GM23248 (cell line): Measurements from ENCODE around the gene RANBP9.

Source experiments
- EZH2 ChIP-seq: fragments of 200-600 bp; sonication (generic); IDR thresholded peaks from 2 replicates; pipeline ENCODE4 v1.6.1; 2018; ENCODE audit warnings: antibody characterized with exemption, mild to moderate bottlenecking; ENCODE audit not compliant: insufficient read depth, poor library complexity, severe bottlenecking
- EZH2phosphoT487 ChIP-seq: fragments of 200-600 bp; sonication (generic); IDR thresholded peaks from 2 replicates; pipeline ENCODE4 v1.6.1; 2018; ENCODE audit warnings: antibody characterized with exemption, moderate library complexity, mild to moderate bottlenecking, low read depth; ENCODE audit not compliant: insufficient read depth

- TF ChIP-seq EZH2: no peak
- no peak for TF ChIP-seq EZH2phosphoT487
Observed at GRCh38 chr6:13648850-13649249, 62.8 kb downstream of the RANBP9 start.
